ENCODE data around the gene SCGN. TPM values are rescaled to one million over a fixed set of nuclear protein-coding genes. Genes with fewer than 3 reads are reported as not detected.

The SCGN gene
- total and polyA plus RNA-seq, 2 of the 4 experiments (the other 2 are of a cell fraction): not detected

- no peak overlapping the region for H2AFZ ChIP-seq (replicated peaks; ENCODE audit: low read length, poor library complexity)
- no peak overlapping the region for H3K27ac ChIP-seq (ENCODE audit: insufficient read depth, low read length)
- no peaks in the 10 kb centered on the region for H4K20me1 ChIP-seq (ENCODE audit: insufficient read depth, low read length)
- no peak overlapping the region for H3K9ac ChIP-seq (ENCODE audit: low read depth, low read length)
- no peak overlapping the region for H3K4me3 ChIP-seq (ENCODE audit: insufficient read depth, low read depth, low read length)
- no peak overlapping the region for H3K56ac ChIP-seq (ENCODE audit: extremely low read depth, insufficient read depth, low read length)
- no peak overlapping the region for H3K23ac ChIP-seq (ENCODE audit: low read depth, low read length)
- WGBS, 2 experiments (ENCODE audit: extremely low coverage in 2 of 2, insufficient read length in 1 of 2): no CpG with 5 or more reads among the region's 3 CpGs
- in situ Hi-C loops (cut with MboI; ENCODE audit: low sequenced_read_pairs): no loop called here
- POLR2A ChIA-PET (ENCODE audit: unreplicated experiment): no interaction called here
- TF ChIP-seq CHD1 (IDR thresholded peaks at IDR 0.05; ENCODE audit: low read depth, low read length) (no peak), CEBPB (IDR thresholded peaks at IDR 0.05; ENCODE audit: low read depth, low read length) (no peak), RCOR1 (IDR thresholded peaks at IDR 0.05; ENCODE audit: insufficient replicate concordance, low read length) (no peak), POLR2A (IDR thresholded peaks at IDR 0.05; ENCODE audit: low read depth, low read length) (no peak), RFX5 (IDR thresholded peaks at IDR 0.05; ENCODE audit: low read depth, low read length) (no peak), RAD21 (IDR thresholded peaks at IDR 0.05; ENCODE audit: low read length) (no peak)
- H3K36me3 ChIP-seq (ENCODE audit: control insufficient read depth, insufficient read depth, low read length): no peaks in the 10 kb centered on the region
- H4K5ac ChIP-seq (ENCODE audit: low read depth, low read length): no peak overlapping the region
- H3K79me1 ChIP-seq (ENCODE audit: low read depth in 1 of 2, low read length in 2 of 2): no peaks in the 10 kb centered on the region
- no peaks in the 10 kb centered on the region for H3K4me1 ChIP-seq (ENCODE audit: control insufficient read depth, insufficient read depth, low read length)
- H2BK120ac ChIP-seq (ENCODE audit: low read depth, low read length): no peak overlapping the region
- DNase-seq (no peak), ATAC-seq (ENCODE audit: low read depth) (no peak)
- H2BK20ac ChIP-seq (ENCODE audit: low read depth, low read length): no peak overlapping the region
- BruUV-seq (replicated peaks): no TSS peak
- no peak overlapping the region for H3K14ac ChIP-seq (replicated peaks; ENCODE audit: low read depth, low read length)
- H3K4ac ChIP-seq (ENCODE audit: low read depth, low read length): no peak overlapping the region
- H2AK5ac ChIP-seq (ENCODE audit: low read depth, low read length): no peak overlapping the region
- no peaks in the 10 kb centered on the region for H3K9me1 ChIP-seq (ENCODE audit: insufficient read depth, low read length)
- no peak overlapping the region for H3K4me2 ChIP-seq (ENCODE audit: low read depth, low read length)
- H3K9me3 ChIP-seq (ENCODE audit: control insufficient read depth, insufficient read depth, low read length): no peaks in the 10 kb centered on the region
- CTCF ChIA-PET: no interaction called here
- intact Hi-C loops (cut with micrococcal nuclease): no loop called here
- H4K8ac ChIP-seq (ENCODE audit: low read depth in 2 of 2, low read length in 2 of 2): no peak overlapping the region
- no peaks in the 10 kb centered on the region for H3K27me3 ChIP-seq (ENCODE audit: control insufficient read depth, insufficient read depth, low read length)
- H3K18ac ChIP-seq (ENCODE audit: low read depth, low read length): no peak overlapping the region
- dilution Hi-C loops (cut with HindIII; ENCODE audit: low sequenced_read_pairs, unreplicated experiment): no loop called here
- no peak overlapping the region for H2BK5ac ChIP-seq (ENCODE audit: low read depth, low read length, poor library complexity, severe bottlenecking)
- H4K91ac ChIP-seq (ENCODE audit: insufficient read depth, low read depth, low read length): no peak overlapping the region
- H2BK15ac ChIP-seq (ENCODE audit: low read depth, low read length): no peak overlapping the region
- no peak overlapping the region for H2AK9ac ChIP-seq (replicated peaks; ENCODE audit: low read depth, low read length, poor library complexity)
Observed at GRCh38 chr6:25691894-25692293, 39.9 kb downstream of the SCGN start.
